HG02938 (cell line): ENCODE data around the gene CATSPERZ.

Experiments
- ATAC-seq: cut with Tn5 transposase; IDR thresholded peaks from one replicate; pipeline ENCODE4 v1.9.1; 2021; ENCODE audit warnings: mild to moderate bottlenecking, moderate library complexity; ENCODE audit not compliant: unreplicated experiment

The CATSPERZ gene

DNA sequence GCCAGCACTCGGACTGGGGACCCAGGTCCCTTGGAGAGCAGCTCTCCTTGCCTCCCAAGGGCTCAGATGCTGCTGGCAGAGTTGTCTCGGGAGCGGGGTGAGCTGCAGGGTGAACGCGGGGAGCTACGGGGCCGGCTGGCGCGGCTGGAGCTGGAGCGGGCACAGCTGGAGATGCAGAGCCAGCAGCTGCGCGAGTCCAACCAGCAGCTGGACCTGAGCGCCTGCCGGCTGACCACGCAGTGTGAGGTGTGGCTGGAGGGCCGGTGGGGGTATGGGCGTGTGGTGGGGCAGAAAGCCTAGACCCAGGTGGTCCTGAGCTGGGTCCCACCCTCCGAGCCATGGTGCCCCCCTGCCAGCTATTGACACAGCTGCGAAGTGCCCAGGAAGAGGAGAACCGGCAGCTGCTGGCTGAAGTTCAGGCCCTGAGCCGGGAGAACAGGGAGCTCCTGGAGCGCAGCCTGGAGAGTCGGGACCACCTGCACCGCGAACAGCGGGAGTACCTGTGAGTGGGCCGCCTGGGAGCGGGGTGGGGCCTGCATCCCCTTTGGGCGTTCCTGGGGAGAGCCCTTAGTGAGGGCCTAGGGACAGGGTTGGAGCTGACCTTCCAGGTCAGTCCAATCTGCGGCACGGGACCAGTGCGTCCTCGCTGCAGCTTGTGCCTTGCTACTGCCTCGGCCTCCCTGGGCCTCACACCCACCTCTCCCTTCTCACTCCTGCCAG, 53.0 kb downstream of the CATSPERZ start:
- no peak for ATAC-seq

GRCh38 chr11:64353715-64354506, 53.8 kb downstream of the CATSPERZ start:
- ATAC-seq = no peak
